Right lung (tissue), 5 donors: ENCODE measurements around the gene FAM222B. TPM values are rescaled to one million over a fixed set of nuclear protein-coding genes. Genes with fewer than 3 reads are reported as not detected.
"Not testable (repeated sequence)": the region's sequence is repeated elsewhere in the genome, so short reads cannot be mapped to it uniquely, and the experiment has no call there.

ENCODE experiments used
- DNase-seq, 2 donors: peaks; one replicate each; pipeline ENCODE4 v3.0.0-alpha.2; 2013
- polyA plus RNA-seq, 5 donors: library from polyadenylated mRNA; unstranded; fragments of 120-200 nt; gene quantifications; one replicate each; pipeline versions ENCODE4 v1.2.1 to v1.2.3, GENCODE V29; 2013; ENCODE audit warnings: inconsistent platforms in 1 of 5, low replicate concordance in 1 of 5; ENCODE audit not compliant: insufficient read length in 5 of 5, insufficient read depth in 1 of 5

Gene FAM222B
- polyA plus RNA-seq, 5 donors: 15.5 to 22.3 (median 17.5) TPM

DNA sequence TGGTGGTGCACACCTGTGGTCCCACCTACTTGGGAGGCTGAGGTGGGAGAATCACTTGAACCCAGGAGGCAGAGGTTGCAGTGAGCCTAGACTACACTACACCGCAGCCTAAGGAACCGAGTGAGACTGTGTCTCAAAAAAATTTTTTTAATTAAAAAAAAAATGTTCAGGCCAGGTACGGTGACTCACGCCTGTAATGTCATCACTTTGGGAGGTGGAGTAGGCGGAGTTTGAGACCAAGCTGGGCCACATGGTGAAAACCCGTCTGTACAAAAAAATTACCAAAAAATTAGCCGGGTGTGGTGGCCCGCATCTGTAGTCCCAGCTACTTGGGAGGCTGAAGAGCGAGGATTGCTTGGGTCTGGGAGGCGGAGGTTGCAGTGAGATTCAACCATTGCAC is 3.6 kb upstream of the FAM222B start:
- DNase-seq: no peak

DNA sequence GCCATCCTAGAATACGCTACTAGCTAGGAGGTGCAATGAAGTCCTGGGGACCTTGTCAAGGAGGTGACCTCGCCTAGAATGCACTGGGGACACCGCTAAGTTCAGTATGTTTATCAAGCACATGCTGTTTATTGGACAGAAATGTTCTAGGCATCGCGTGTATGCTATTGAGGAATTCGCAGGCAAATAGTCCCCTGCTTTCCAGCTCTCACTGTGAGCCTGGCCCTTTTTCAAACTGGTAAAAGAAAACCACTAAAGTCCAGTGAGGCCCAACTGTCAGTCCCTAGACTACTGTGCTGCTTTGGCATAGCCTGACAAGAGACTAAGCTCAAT is 1.2 kb upstream of the FAM222B start:
- DNase-seq: no peak

DNA sequence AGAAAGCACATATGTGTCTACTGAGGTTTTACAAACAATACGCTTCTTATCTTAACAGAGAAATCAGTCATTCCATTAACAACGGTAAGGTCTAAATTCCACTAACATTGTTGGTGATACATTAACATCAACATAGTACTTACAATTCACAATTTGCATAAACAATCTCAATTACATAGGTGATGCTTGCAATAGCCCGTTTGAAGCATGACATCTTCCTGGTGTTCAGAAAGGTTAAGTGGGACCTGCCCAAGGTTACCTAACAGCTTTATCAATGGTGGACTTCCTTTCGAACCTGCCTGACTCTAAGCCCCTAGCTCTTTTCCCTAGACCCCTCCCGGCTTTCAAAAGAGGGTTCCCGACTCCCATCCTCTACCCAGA is 699 bp downstream of the FAM222B start:
- DNase-seq: no peak

DNA sequence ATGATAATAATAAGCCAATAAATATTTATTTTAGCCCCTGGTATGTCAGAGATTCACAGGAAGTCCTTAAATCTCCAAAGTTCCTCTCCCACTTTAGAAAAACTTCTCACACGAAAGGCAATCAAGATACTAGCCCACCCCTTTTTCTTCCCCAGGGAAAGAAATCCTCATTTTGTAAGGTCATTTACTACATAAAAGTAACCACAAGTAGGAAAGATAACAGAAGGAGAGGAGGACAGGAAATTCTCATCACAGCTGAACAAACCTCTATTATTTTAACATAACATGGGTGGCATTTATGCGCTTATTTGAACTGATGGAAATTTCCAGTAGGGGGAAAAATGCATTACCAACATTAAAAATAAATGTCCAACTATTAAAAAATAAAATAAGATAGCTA is 3.4 kb downstream of the FAM222B start:
- DNase-seq: no peak

DNA sequence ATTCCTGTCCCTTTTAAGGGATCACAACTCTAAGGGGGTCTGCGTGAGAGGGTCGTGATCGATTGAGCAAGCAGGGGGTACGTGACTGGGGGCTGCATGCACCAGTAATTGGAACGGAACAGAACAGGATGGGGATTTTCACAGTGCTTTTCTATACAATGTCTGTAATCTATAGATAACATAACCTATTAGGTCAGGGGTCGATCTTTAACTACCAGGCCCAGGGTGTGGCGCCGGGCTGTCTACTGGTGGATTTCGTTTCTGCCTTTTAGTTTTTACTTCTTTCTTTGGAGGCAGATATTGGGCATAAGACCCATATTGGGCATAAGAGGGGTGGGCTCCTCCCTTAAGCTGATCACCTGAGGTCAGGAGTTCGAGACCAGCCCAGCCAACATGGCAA is 6.0 kb downstream of the FAM222B start:
- not testable (repeated sequence) for DNase-seq

DNA sequence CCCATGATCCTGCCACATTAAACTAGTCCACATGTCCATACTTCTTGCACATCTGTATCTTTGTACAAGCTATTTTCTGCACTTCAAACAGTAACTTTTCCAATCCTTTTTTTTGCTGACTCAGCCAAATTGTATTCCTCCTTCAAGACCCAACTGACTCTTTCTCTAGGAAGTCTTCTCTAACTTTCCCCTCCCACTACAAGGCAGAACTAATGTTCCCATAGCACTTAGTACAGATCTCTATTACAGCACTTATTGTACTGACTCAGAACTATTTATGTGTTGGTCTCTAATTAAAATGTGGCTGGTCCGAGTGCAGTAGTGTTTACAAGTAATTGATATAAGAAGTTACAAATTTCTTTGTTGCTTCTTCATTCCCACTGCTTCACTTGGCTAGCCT is 8.2 kb downstream of the FAM222B start:
- no peak for DNase-seq

DNA sequence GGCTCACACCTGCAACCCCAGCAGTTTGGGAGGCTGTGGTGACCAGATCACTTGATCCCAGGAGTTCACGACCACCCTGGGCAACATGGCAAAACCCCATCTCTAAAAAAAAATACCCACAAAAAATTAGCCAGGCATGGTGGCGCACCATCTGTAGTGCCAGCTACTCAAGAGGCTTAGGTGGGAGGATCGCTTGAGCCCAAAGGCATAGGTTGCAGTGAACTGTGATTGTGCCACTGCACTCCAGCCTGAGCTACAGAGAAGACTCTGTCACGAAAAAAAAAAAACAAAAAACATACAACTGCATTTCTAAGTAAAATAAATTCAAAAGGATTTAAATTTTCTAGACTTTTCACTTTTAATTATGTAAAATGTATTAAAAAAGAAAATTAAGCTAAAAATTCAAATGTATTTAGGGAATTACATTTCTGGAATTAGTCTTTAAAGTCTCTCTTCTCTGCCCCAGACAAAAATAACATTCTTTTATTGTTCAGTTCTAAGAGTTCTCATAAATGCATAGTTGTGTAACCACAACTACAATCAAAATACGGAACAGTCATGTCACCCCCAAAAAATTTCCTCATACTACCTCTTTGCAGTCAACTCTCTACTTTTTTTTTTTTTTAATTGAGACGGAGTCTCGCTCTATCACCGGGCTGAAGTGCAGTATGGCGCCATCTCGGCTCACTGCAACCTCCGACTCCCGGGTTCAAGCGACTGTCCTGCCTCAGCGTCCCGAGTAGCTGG is 14.1 kb downstream of the FAM222B start:
- DNase-seq: no peak

DNA sequence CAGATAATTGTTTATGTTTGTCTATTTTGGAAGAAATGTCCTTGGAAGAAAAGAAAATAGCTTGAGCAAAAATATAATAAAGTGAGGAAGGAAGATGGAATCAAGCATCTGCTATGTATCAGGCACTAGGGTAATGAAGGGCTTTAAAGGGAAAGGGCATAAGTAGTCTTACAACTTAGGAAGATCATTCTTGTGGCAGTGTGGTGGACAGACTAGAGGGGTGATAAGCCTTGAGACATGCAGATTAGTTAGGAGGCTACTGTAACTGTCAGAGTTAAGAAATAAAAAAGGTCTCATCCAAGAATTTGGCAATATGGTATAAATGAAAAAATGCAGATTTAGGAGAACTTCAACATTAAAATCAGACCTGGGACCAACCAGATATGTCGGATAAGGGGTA is 14.9 kb downstream of the FAM222B start:
- DNase-seq: no peak

DNA sequence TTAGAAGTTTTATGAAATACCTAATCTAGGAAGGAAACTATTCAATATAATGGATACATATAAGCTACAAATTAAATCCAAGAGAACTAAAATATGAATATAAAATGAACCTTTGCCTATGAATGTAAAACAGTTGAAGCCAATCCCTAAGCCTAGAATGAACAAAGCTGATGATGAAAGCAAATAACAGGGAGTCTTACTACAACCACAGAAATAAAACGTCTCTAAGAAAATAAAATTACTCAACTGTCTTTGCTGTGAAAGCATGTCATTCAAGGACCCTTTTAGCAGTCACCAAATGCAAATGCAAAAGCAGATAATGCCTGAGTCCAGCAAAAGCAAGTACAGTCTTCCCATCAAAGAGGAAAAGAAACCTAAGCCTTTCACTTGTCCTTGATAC is 23.0 kb downstream of the FAM222B start:
- no peak for DNase-seq

DNA sequence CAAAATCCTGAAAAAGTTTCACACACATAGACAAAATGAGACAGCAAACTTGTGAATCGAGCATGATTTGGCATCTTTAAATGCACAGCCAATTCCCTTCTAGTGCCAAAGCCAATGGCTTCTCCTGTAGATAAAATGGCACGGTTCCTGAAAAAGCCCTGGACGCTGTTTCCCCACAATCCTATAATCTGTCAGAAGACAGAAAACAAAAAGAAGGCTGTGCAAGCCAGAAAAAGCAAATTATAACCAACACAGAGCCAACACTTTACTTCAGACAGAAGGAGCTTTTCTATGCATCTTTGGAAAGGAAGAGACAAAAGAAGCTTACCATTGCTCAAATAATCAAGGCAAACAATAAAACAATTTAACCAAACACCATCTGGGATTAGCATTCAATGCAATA is 23.8 kb downstream of the FAM222B start:
- DNase-seq: no peak

DNA sequence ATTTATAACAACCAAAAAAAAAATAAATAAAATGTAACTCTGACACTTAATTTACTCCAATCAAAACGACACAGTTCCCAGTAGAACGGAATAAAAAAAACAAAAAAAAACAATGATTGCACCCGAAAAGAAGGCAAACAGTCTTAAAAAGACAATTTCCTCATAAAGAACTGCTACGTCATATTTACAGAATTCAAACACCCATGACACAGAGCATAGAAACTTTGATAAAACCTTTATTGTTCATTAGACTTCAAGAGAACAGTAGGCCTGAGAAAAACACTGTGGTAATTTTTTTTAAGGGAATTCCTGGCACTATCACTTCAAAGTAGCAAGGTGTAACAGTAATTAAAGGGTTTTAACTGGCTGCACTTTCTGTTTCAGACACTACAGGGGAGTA is 26.1 kb downstream of the FAM222B start:
- no peak for DNase-seq

DNA sequence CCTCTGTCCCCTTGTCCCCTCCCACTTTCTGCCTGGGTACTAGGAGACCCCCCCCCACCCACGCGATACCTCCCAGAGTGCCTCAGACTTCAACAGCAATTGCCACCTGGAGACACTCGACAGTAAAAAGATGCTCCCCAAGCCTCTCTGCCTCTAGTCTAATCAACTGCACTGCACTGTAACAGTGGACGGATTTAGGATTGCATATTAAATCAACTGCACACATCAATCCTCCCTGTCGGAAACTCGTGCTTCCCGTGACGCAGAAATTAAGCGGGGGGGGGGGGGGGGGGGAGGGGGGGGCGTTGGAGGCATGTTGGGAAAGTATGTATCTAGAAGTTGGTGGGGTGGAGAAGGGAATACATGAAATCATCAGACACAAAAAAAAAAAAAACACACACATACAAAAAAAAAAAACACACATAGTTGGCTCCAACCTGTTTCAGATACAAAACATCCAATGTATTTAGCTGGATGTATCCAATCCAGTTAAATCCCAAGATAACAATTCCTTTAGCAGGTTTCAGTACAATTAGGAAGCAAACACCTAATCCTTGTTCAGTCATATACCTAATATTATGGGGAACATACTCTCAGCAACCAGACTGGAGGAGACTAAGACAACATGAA is 29.7 kb downstream of the FAM222B start:
- no peak for DNase-seq

DNA sequence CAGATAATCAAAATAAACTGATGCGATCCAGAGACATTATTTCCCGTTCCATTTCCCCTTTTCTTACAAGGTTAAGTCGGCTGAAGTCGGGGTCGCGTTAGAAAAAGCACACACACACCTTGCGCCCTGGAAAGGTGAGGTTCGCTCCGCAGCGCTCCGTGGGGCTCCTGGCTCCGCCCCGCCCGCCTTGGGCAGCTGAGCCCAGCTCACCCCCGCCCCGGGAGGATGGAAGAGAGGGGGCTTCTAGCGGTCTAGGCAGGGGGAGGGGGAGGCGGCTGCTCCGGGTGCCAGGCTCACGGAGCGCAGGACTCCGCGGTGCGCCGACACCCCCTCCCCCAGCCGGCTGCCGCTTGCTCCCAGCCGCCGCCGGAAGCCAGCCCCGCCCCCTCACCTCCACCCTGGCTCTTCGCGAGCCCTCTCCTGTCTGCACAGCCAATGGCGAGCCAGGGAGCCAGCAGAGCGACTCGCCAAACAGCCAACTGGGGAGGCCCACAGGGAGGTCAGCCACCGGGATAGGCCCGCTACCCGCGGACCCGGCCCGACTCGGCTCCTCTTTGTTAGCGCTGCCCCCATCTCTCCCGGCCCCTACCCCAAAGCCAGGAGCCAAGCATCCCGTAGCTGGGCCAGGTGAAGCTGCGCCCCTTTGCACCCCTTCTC is 30.4 kb downstream of the FAM222B start:
- peak; percentile 94 to 95 for DNase-seq

DNA sequence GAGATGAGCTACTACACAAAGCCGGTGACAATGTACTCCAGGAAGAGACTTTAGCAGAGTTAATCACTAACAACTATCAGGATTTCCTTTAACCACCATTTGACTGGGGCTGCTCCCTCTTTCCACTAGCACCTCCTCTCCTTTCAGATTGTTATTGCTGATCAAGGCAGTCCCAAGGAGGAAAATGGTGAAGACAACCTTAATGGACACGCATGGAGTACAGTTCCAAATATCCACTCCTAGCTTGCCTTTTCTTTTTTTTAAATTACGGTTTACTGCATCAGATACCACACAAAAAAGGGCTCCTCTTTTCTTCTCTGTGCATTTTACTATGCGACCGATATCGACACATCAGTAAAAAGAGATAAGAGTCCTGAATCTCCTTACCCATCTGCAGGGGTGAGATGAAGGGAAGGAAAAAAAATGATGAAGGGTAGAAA is 30.9 kb downstream of the FAM222B start:
- DNase-seq: no peak

DNA sequence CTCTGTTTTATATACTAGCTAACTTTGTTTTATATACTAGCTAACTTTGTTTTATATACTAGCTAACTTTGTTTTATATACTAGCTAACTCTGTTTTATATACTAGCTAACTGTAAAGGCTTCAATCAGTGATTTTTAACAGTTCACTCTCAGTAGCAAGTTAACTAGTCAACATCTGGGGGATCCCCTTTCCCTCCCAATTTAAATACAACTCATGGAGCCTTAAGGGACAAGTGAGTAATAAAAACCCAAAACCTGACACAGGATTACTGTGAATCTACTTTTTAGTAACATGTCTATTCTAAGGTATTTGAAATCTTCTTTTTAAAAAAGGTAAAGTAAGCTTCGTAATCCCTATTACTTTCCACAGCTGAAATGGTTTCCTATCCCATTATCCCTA is 32.2 kb downstream of the FAM222B start:
- DNase-seq: no peak

DNA sequence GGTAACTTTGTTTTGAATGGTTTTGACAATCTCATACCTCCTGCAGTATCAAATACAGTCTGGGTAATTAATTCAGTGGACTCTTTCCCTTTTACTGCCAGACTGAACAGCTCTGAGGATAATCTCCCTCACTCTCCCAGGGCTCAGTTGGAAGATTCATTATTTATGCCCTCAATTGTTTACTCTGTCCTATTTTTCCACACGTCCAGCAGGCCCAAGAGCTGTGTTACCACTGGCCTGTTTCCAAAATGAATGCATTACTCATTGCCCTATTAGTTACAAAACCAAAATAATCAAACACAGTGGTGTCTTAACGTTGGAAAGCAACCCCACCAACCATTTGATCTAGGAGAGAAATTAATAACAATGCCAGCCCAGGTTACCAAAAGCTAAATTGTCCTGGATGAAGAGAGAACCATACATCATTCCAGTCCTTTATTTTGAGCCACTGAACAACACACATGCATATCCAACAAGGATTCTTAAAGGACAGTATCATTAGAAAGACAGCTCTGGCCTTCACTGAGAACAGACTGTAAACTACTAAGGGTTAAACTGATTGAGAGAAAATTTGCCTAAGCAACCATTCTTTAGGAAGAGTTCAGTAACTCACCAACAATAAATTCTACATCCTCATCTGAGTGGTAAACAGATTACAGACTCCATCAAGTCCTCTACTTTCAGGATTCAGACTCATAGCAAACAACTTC is 34.5 kb downstream of the FAM222B start:
- DNase-seq: no peak

DNA sequence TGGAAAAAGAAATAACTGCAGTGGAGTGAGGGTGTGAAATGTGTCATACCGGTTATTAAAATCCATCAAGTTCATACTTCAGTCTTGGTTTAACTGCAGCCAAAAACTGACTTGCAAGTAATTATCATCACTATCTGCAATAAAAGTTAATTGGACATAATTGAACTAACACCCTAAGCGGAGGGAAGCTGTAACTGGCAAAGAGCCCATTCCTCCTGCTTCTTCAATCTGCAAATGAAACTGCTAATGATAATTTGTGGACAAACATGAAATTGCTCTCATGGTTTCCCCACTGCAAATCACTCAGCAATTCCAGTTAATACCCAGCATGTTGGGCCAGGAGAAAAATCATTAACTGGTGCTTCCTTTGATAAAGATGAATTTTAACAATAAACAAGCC is 46.5 kb downstream of the FAM222B start:
- DNase-seq: no peak

DNA sequence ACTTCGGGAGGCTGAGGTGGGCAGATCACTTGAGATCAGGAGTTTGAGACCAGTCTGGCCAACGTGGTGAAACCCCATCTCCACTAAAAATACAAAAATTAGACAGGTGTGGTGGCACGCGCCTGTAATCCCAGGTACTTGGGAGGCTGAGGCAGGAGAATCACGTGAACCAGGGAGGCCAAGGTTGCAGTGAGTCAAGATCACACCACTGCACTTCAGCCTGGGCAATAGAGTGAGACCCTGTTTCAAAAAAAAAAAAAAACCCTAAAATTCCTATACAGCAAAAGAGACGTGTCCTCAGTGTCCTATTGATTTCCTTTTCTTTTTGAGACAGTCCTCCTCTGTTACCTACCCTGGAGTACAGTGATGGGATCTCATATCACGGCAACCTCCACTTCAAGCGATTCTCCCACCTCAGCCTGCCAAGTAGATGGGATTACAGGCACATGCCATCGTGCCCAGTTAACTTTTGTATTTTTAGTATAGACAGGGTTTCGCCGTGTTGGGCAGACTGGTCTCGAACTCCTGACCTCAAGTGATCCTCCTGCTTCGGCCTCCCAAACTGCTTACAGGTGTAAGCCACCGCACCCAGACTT is 47.6 kb downstream of the FAM222B start:
- DNase-seq: not testable (repeated sequence)

DNA sequence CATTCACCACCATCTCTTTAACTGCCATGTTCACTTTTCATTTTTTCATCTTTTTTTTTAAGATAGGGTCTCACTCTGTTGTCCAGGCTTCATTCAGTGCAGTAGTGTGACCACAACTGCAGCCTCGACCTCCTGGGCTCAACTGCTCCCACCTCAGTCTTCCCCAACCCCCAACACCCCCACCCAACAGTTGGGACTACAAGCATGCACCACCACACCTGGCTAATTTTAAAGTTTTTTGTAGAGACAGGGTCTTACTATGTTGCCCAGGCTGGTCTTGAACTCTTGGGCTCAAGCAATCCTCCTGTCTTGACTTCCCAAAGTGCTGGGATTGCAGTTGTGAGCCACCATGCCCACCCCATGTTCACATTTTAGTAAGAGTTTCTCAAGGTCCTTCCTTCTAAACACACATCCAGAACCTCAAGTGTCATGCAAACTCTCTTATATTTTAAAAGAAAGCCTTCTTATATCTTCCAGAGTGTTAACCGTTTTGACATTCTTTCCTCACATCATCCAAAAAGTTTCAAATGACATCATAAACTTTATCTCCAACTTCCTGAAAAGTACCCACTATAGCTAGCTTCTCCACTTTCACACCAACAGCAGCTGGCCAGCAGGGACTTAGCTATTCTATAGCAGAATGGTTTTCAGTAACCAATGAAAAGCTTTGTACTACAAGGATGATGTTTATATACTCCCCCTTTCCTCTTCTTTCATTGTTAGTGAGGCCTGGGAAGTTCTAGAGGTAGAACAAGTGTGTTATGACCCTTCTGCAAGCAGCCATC is 49.5 kb downstream of the FAM222B start:
- no peak for DNase-seq

DNA sequence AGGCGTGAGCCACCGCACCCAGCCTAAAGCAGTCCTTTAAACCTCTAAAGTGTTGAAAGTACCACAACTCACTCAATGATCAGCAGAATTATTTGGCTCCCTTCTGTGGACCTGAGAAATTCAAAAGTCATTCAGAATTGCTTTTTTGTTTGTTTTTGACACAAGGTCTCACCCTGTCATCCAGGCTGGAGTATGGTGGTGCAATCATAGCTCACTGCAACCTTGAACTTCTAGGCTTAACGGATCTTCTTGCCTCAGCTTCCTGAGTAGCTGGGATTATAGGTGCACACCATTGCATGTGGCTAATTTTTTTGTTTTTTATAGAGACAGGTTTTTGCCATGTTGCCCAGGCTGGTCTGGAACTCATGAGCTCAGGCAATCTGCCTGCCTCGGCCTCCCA is 54.5 kb downstream of the FAM222B start:
- DNase-seq: no peak

DNA sequence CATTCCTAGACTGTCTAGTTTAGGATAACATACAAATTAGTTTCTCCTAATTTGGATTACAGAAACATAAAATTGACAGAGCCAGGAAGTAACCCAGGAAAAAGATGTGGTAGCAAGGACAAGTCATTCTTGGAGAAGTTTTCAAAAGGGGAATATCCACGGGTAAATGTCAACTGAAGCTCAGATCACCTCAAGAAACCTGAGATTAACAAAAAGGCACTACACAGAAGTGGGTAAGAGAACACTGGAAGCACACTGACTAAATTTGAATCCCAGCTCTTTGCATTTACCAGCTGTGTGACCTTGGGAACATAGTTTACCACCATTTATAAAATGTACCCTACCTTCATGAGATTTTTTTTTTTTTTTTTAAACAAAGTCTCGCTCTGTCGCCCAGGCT is 59.4 kb downstream of the FAM222B start:
- DNase-seq: no peak

DNA sequence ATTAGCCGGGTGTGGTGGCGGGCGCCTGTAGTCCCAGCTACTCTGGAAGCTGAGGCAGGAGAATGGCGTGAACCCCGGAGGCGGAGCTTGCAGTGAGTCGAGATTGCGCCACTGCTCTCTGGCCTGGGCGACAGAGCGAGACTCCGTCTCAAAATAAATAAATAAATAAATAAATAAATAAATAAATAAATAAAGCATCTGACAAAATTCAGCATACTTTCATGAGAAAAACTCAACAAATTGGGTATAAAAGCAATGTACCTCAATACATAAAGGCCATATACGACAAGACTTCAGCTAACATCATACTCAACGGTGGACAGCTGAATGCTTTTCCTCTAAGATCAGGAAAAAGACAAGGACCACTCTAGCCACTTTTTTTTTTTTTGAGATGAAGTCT is 63.0 kb downstream of the FAM222B start:
- DNase-seq: not testable (repeated sequence)
